ACC112 (cell line): ENCODE data around the gene ATF5.

Experiments used
- H2AFZ ChIP-seq: fragments of 200-600 bp; sonication (generic); one replicate; pipeline ENCODE4 v1.6.0; 2017; ENCODE audit warnings: antibody characterized with exemption, low read length; ENCODE audit not compliant: unreplicated experiment
- H3K27ac ChIP-seq: fragments of 200-600 bp; sonication (generic); 2 replicates; pipeline ENCODE4 v1.5.1; 2014; ENCODE audit warnings: low read depth, mild to moderate bottlenecking, antibody characterized with exemption, low read length, moderate library complexity
- H3K27me3 ChIP-seq: fragments of 200-600 bp; sonication (generic); 2 replicates; pipeline ENCODE4 v1.6.1; 2014; ENCODE audit warnings: mild to moderate bottlenecking, antibody characterized with exemption, low read length, moderate library complexity, mixed read lengths; ENCODE audit not compliant: insufficient read depth
- H3K36me3 ChIP-seq: fragments of 200-600 bp; sonication (generic); 2 replicates; pipeline ENCODE4 v1.6.1; 2016; ENCODE audit warnings: mild to moderate bottlenecking, antibody characterized with exemption, low read length, moderate library complexity, mixed read lengths; ENCODE audit not compliant: insufficient read depth
- H3K4me1 ChIP-seq: fragments of 200-600 bp; sonication (generic); one replicate; pipeline ENCODE4 v1.6.1; 2016; ENCODE audit warnings: low read length, mixed read lengths; ENCODE audit not compliant: insufficient read depth, unreplicated experiment, control insufficient read depth
- H3K4me3 ChIP-seq: fragments of 200-600 bp; sonication (generic); 2 replicates; pipeline ENCODE4 v1.5.1; 2014; ENCODE audit warnings: mild to moderate bottlenecking, low read depth, low read length
- H3K79me2 ChIP-seq: fragments of 200-600 bp; sonication (generic); one replicate; pipeline ENCODE4 v1.6.0; 2016; ENCODE audit warnings: low read length; ENCODE audit not compliant: control insufficient read depth, unreplicated experiment, insufficient read depth

Gene ATF5

GRCh38 chr19:49887665-49888509, 41.1 kb upstream of the ATF5 start:
- no peak overlapping the region for H3K27ac ChIP-seq
- H3K27me3 ChIP-seq: no peaks in the 10 kb centered on the region
- H2AFZ ChIP-seq: no peak overlapping the region
- H3K4me1 ChIP-seq: no peaks in the 10 kb centered on the region
- H3K79me2 ChIP-seq: no peaks in the 10 kb centered on the region
- no peak overlapping the region for H3K4me3 ChIP-seq
- peaks cover 7% of the 10 kb centered on the region; the same call in 1 of the 2 replicates for H3K36me3 ChIP-seq

- H3K4me3 ChIP-seq: no peak overlapping the region
- H3K4me1 ChIP-seq: no peaks in the 10 kb centered on the region
- H2AFZ ChIP-seq: no peak overlapping the region
- no peaks in the 10 kb centered on the region for H3K79me2 ChIP-seq
- no peak overlapping the region for H3K27ac ChIP-seq
- 0 out of 2 replicates have a peak, but pooled peaks cover under 1% of the 10 kb centered on the region for H3K36me3 ChIP-seq
- H3K27me3 ChIP-seq: no peaks in the 10 kb centered on the region
Measured at GRCh38 chr19:49888510-49888824, 40.5 kb upstream of the ATF5 start.

GRCh38 chr19:49889038-49889686, 39.8 kb upstream of the ATF5 start:
- H3K36me3 ChIP-seq: no peaks in the 10 kb centered on the region
- no peak overlapping the region for H2AFZ ChIP-seq
- H3K27ac ChIP-seq: no peak overlapping the region
- H3K27me3 ChIP-seq: no peaks in the 10 kb centered on the region
- H3K4me1 ChIP-seq: no peaks in the 10 kb centered on the region
- no peak overlapping the region for H3K4me3 ChIP-seq
- H3K79me2 ChIP-seq: no peaks in the 10 kb centered on the region

- Histone ChIP-seq H3K27me3 (no peaks in the 10 kb centered on the region), H3K79me2 (no peaks in the 10 kb centered on the region), H3K4me3 (peak overlapping the region; percentile 70), H2AFZ (no peak overlapping the region), H3K36me3 (no peaks in the 10 kb centered on the region), H3K27ac (no peak overlapping the region), H3K4me1 (no peaks in the 10 kb centered on the region)
Measured at GRCh38 chr19:49889687-49890348, 39.2 kb upstream of the ATF5 start.

- H3K4me3 ChIP-seq: peak overlapping the region; percentile 70
- H3K27ac ChIP-seq: no peak overlapping the region
Measured at GRCh38 chr19:49890349-49891311, 38.4 kb upstream of the ATF5 start.

GRCh38 chr19:49891393-49891792, 37.6 kb upstream of the ATF5 start:
- H3K4me3 ChIP-seq: no peak overlapping the region
- no peaks in the 10 kb centered on the region for H3K36me3 ChIP-seq
- no peaks in the 10 kb centered on the region for H3K27me3 ChIP-seq
- H3K4me1 ChIP-seq: no peaks in the 10 kb centered on the region
- no peaks in the 10 kb centered on the region for H3K79me2 ChIP-seq
- no peak overlapping the region for H3K27ac ChIP-seq
- no peak overlapping the region for H2AFZ ChIP-seq

More at GRCh38 chr19:49890349-49891311, 38.4 kb upstream of the ATF5 start:
- H3K36me3 ChIP-seq: no peaks in the 10 kb centered on the region
- H2AFZ ChIP-seq: no peak overlapping the region
- no peaks in the 10 kb centered on the region for H3K79me2 ChIP-seq
- H3K27me3 ChIP-seq: no peaks in the 10 kb centered on the region
- H3K4me1 ChIP-seq: no peaks in the 10 kb centered on the region

- Histone ChIP-seq H3K79me2 (no peaks in the 10 kb centered on the region), H3K27ac (no peak overlapping the region), H3K36me3 (no peaks in the 10 kb centered on the region), H2AFZ (no peak overlapping the region), H3K4me1 (peaks cover 12% of the 10 kb centered on the region), H3K27me3 (no peaks in the 10 kb centered on the region), H3K4me3 (no peak overlapping the region)
Measured at GRCh38 chr19:49892716-49893115, 36.3 kb upstream of the ATF5 start.

GRCh38 chr19:49894011-49894664, 34.9 kb upstream of the ATF5 start:
- peaks cover 12% of the 10 kb centered on the region for H3K4me1 ChIP-seq
- H2AFZ ChIP-seq: no peak overlapping the region
- H3K36me3 ChIP-seq: no peaks in the 10 kb centered on the region
- H3K79me2 ChIP-seq: no peaks in the 10 kb centered on the region
- H3K27ac ChIP-seq: no peak overlapping the region
- no peak overlapping the region for H3K4me3 ChIP-seq
- no peaks in the 10 kb centered on the region for H3K27me3 ChIP-seq

- H3K27ac ChIP-seq: no peak overlapping the region
- no peak overlapping the region for H3K4me3 ChIP-seq
- no peak overlapping the region for H2AFZ ChIP-seq
- H3K79me2 ChIP-seq: no peaks in the 10 kb centered on the region
- peaks cover 12% of the 10 kb centered on the region for H3K4me1 ChIP-seq
- no peaks in the 10 kb centered on the region for H3K36me3 ChIP-seq
- no peaks in the 10 kb centered on the region for H3K27me3 ChIP-seq
Measured at GRCh38 chr19:49894879-49895565, 34.0 kb upstream of the ATF5 start.
